ENCODE data around the gene ARF3. TPM values are rescaled to one million over a fixed set of nuclear protein-coding genes. Genes with fewer than 3 reads are reported as not detected.

ARF3 gene
- 39.1 and 40.5 TPM in 2 replicates for total RNA-seq

DNA sequence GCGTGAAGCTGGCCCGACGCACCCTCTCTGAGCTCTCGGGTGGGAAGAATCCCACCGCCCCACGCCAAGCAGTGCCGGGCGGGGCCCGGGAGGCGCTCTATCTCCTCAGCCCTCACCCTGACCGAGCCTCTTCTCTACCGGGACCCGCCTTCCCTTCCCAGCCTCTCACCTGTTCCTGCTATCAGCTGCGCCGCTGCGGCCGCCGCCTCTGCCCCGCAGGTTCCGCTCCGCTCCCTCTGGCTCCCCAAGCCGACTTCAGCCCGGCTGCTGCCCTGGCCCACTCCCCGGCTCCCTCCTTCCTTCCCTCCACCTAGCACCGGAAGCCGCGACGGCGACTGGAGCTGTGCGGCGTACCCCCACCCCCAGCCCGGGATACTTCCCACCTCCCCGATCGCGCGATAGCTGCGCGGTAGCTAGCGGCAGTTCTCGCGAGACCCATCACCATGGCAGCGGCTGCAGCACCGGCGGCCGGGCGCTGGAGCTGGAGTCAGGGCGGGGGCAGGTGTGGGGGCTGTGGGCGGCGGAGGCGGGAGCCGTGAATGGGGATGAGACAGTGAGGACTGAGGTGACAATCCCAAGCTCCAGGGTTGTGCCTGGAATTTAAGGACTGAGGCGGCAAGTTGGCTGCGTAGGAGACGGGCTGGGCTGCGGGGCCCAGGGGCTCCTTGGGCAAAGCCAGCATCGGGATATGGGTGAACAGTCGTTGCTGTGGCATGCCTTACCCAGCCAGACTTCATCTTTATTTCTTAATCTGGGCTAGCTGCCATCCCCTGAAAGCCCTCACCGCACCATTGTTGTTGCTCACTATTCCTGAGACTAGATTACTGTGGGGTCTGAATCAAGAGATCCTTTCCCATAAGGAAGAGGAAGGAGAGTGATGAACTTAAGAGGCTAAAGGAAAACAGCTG is at the start of gene ARF3:
TSS of gene ARF3 (minus strand) at position 347 of the 908 bp plus-strand sequence. CDS start 16,392 bp downstream, outside the sequence.

DNA sequence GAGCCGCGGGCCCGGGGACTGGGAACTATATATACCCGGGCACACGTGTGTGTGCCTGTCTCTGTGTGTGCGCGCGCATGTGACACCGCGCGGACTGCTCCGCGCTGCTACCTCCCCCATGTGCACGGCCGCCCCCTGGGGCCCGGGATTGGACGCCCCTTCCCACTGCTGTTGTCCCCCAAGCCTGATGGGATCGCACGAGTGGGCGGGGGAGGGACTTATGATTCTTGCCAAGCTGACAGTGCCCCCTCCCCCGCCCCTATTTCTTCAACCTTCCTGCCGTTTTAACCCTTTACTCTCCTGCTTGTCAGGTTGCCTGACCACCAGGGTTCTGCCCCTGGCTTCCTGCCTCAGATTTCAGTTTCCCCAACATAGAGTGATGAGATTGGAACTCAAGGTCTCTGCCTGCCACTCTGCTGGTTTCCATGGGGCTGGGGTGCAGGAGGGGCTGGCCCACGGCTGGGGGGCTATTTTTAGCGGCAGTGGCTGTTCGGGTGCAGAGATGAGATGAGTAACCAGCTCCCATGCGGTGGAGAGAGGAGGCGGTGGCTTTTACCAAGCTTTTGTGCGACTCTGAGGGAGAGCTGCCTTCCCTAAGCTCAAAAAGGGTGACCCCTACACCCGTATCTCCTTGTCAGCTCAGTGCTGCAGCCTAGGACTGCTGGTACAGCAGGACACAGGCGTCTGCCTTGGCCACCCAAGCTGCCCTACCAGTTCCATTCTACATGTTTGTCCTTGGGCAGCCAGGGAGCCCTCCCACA is 42.3 kb upstream of the ARF3 start, which contains the start of gene DDN:
TSS of gene DDN (minus strand) at position 5 of the 761 bp plus-strand sequence. CDS start 88 bp downstream, outside the sequence.

DNA sequence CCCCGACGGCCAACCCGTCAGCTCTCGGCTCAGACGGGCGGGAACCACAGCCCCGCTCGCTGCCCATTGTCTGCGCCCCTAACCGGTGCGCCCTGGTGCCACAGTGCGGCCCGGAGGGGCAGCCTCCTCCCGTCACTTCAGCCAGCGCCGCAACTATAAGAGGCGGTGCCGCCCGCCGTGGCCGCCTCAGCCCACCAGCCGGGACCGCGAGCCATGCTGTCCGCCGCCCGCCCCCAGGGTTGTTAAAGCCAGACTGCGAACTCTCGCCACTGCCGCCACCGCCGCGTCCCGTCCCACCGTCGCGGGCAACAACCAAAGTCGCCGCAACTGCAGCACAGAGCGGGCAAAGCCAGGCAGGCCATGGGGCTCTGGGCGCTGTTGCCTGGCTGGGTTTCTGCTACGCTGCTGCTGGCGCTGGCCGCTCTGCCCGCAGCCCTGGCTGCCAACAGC is 21.0 kb upstream of the ARF3 start, which contains the start of gene WNT1:
TSS of gene WNT1 (plus strand) at position 32 of the 450 bp plus-strand sequence. CDS start at position 361, 329 bp downstream.

DNA sequence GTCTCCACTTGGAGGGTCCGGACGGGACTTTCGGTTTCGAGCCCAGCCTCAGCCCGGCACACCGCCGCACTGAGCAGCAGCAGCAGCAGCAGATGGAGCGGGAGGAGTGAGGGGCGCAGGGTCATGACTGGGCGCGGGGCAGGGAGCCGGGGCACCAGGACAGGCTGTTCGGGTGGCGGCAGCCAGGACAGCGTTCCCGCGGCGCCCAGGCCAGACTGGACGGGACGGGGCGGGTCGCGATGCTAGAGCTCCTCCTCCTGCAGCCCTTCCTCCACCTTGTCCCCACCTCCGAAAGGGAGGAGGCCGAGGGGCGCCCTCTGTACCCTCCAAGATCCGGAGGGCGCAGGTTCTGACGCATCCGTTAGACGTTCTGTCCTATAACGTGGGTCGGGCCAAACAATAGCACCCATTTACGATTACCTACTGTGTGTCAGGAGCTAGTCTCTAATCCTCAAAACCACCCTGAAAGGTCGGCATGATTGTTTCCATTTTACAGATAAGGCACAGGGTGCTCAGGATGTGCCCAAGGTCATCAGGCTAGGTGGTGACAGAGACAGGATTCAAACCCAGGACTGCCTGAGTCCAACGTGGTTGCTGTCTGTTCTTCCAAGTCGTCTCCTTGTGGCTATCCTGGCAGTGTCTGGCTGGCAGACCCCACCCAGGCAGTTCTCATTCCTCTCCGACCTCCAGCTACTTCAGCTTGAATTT is 31.8 kb downstream of the ARF3 start, which contains the start of gene FKBP11:
TSS of gene FKBP11 (minus strand) at position 189 of the 708 bp plus-strand sequence. CDS start at position 125, 64 bp downstream.

Other genes with a start within 250 kb of the ARF3 start
- gene CCNT1, start 240.8 kb downstream of the ARF3 start, total RNA-seq: 18.1 and 24.0 TPM in 2 replicates
- gene ADCY6, start 168.4 kb downstream of the ARF3 start, total RNA-seq: 29.5 and 29.7 TPM in 2 replicates
- gene CACNB3, start 139.0 kb downstream of the ARF3 start, total RNA-seq: 5.5 and 6.2 TPM in 2 replicates
- gene DDX23, start 105.3 kb downstream of the ARF3 start, total RNA-seq: 58.8 and 69.5 TPM in 2 replicates
- gene RND1, start 91.6 kb downstream of the ARF3 start, total RNA-seq: 2.1 and 2.4 TPM in 2 replicates
- 8.3 and 11.5 TPM in 2 replicates for gene FKBP11, start 32.0 kb downstream of the ARF3 start, total RNA-seq
- gene WNT10B, start 14.2 kb upstream of the ARF3 start, total RNA-seq: under 0.01 TPM in 2 replicates
- not detected in 2 replicates for gene WNT1, start 20.8 kb upstream of the ARF3 start, total RNA-seq
- gene DDN, start 41.9 kb upstream of the ARF3 start, total RNA-seq: 0.09 and 0.11 TPM in 2 replicates
- 39.0 and 44.7 TPM in 2 replicates for gene PRKAG1, start 61.3 kb upstream of the ARF3 start, total RNA-seq
- 22.3 and 33.5 TPM in 2 replicates for gene KMT2D, start 103.3 kb upstream of the ARF3 start, total RNA-seq
- 0.76 and 1.2 TPM in 2 replicates for gene RHEBL1, start 112.5 kb upstream of the ARF3 start, total RNA-seq
- 0.26 and 0.33 TPM in 2 replicates for gene DHH, start 137.3 kb upstream of the ARF3 start, total RNA-seq
- 75.0 and 82.4 TPM in 2 replicates for gene LMBR1L, start 153.4 kb upstream of the ARF3 start, total RNA-seq
- 428 and 433 TPM in 2 replicates for gene TUBA1B, start 173.9 kb upstream of the ARF3 start, total RNA-seq
- 454 and 466 TPM in 2 replicates for gene TUBA1A, start 231.6 kb upstream of the ARF3 start, total RNA-seq